ENCODE data around the gene BNC1. TPM values are rescaled to one million over a fixed set of nuclear protein-coding genes. Genes with fewer than 3 reads are reported as not detected.
"Not testable (repeated sequence)": the region's sequence is repeated elsewhere in the genome, so short reads cannot be mapped to it uniquely, and the experiment has no call there.

Gene BNC1
- total RNA-seq, 1 donor from 2014 or later = not detected

DNA sequence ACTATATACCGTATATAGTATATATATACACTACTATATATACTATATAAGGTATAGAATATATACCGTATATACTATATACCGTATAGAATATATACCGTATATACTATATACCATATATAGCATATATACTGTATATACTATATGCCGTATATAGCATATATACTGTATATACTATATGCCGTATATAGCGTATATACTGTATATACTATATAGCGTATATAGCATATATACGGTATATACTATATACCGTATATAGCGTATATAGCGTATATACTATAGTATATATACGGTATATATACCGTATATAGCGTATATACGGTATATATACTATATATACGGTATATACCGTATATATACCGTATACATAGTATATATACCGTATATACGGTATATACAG is 54.2 kb downstream of the BNC1 start:
- TF ChIP-seq, protein P1, sequence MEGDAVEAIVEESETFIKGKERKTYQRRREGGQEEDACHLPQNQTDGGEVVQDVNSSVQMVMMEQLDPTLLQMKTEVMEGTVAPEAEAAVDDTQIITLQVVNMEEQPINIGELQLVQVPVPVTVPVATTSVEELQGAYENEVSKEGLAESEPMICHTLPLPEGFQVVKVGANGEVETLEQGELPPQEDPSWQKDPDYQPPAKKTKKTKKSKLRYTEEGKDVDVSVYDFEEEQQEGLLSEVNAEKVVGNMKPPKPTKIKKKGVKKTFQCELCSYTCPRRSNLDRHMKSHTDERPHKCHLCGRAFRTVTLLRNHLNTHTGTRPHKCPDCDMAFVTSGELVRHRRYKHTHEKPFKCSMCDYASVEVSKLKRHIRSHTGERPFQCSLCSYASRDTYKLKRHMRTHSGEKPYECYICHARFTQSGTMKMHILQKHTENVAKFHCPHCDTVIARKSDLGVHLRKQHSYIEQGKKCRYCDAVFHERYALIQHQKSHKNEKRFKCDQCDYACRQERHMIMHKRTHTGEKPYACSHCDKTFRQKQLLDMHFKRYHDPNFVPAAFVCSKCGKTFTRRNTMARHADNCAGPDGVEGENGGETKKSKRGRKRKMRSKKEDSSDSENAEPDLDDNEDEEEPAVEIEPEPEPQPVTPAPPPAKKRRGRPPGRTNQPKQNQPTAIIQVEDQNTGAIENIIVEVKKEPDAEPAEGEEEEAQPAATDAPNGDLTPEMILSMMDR (IDR thresholded peaks at IDR 0.05) = no peak

DNA sequence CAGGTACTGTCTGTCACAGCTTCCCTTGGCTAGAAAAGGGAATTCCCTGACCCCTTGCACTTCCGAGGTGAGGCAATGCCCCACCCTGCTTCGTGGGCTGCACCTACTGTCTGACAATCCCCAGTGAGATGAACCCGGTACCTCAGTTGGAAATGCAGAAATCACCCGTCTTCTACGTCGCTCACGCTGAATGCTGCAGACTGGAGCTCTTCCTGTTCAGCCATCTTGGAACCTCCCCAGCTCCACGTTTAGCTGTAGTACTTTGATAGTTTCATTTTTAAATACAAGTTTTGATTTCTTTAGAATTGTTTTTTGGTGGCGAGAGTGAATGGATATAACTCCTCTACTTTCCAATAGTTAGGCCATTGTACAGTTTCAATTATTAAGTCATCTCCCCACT is 59.0 kb downstream of the BNC1 start:
- no peak for DNase-seq (ENCODE audit: low spot score in 2 of 2)
- intact Hi-C loops (cut with DNase I) = no loop called here
- H3K27ac ChIP-seq = no peak overlapping the region
- H3K9me3 ChIP-seq = no peaks in the 10 kb centered on the region
- no peaks in the 10 kb centered on the region for H3K36me3 ChIP-seq
- H3K4me1 ChIP-seq = no peaks in the 10 kb centered on the region
- H3K27me3 ChIP-seq = no peaks in the 10 kb centered on the region
- TF ChIP-seq, protein P1 (IDR thresholded peaks at IDR 0.05) = no peak
- no peak overlapping the region for H3K4me3 ChIP-seq

More for the DNA sequence above, 54.2 kb downstream of the BNC1 start:
- DNase-seq (ENCODE audit: low spot score in 2 of 2) = no peak
- Histone ChIP-seq H3K9me3 (no peaks in the 10 kb centered on the region), H3K4me1 (no peaks in the 10 kb centered on the region), H3K27ac (no peak overlapping the region), H3K27me3 (no peaks in the 10 kb centered on the region), H3K36me3 (no peaks in the 10 kb centered on the region), H3K4me3 (no peak overlapping the region)
- intact Hi-C loops (cut with DNase I) = no loop called here

DNA sequence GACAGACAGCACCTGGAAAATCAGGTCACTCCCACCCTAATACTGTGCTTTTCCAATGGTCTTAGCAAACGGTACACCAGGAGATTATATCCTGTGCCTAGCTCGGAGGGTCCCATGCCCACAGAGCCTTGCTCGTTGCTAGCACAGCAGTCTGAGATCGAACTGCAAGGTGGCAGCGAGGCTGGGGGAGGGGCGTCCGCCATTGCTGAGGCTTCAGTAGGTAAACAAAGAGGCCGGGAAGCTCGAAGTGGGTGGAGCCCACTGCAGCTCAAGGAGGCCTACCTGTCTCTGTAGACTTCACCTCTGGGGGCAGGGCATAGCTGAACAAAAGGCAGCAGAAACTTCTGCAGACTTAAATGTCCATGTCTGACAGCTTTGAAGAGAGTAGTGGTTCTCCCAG is 62.7 kb downstream of the BNC1 start:
- intact Hi-C loops (cut with DNase I); H3K27ac ChIP-seq; H3K27me3 ChIP-seq; H3K4me1 ChIP-seq; DNase-seq (ENCODE audit: low spot score in 2 of 2); H3K36me3 ChIP-seq; H3K4me3 ChIP-seq; H3K9me3 ChIP-seq: not testable (repeated sequence)

DNA sequence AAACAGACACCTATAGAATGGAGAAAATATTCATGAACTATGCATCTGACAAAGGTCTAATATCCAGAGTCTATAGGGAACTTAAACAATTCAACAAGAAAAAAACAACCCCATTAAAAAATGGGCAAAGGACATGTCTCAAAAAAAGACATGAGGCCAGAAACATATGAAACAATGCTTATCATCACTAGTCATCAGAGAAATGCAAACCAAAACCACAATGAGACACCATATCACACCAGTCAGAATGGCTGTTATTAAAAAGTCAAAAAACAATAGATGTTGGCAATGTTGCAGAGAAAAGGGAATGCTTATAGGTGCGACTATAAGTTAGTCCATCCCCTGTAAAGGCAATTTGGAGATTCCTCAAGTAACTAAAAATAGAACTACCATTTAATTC is 65.4 kb downstream of the BNC1 start:
- no peaks in the 10 kb centered on the region for H3K36me3 ChIP-seq
- H3K4me1 ChIP-seq = no peaks in the 10 kb centered on the region
- no peaks in the 10 kb centered on the region for H3K9me3 ChIP-seq
- intact Hi-C loops (cut with DNase I) = no loop called here
- H3K4me3 ChIP-seq = no peak overlapping the region
- no peak for DNase-seq (ENCODE audit: low spot score in 2 of 2)
- TF ChIP-seq, protein P1 (IDR thresholded peaks at IDR 0.05) = no peak
- no peaks in the 10 kb centered on the region for H3K27me3 ChIP-seq
- no peak overlapping the region for H3K27ac ChIP-seq

GRCh38 chr15:83215306-83215705 is 69.2 kb downstream of the BNC1 start:
- TF ChIP-seq, protein P1 (IDR thresholded peaks at IDR 0.05) = no peak
- H3K27ac ChIP-seq = no peak overlapping the region
- DNase-seq (ENCODE audit: low spot score in 2 of 2) = no peak
- intact Hi-C loops (cut with DNase I) = no loop called here
- no peaks in the 10 kb centered on the region for H3K36me3 ChIP-seq
- no peak overlapping the region for H3K4me3 ChIP-seq
- no peaks in the 10 kb centered on the region for H3K4me1 ChIP-seq
- H3K9me3 ChIP-seq = no peaks in the 10 kb centered on the region
- H3K27me3 ChIP-seq = no peaks in the 10 kb centered on the region

- Histone ChIP-seq H3K4me3 (no peak overlapping the region), H3K27ac (no peak overlapping the region), H3K36me3 (no peaks in the 10 kb centered on the region), H3K27me3 (no peaks in the 10 kb centered on the region), H3K9me3 (no peaks in the 10 kb centered on the region), H3K4me1 (no peaks in the 10 kb centered on the region)
- TF ChIP-seq, protein P1 (IDR thresholded peaks at IDR 0.05) = no peak
- DNase-seq (ENCODE audit: low spot score in 2 of 2) = no peak
- intact Hi-C loops (cut with DNase I) = no loop called here
Measured at GRCh38 chr15:83210619-83211018, 73.8 kb downstream of the BNC1 start.

All from ascending aorta (tissue), 2 donors.